GM12864 (cell line): Measurements from ENCODE around the gene ASS1.

Source experiments
- DNase-seq: peaks from one replicate; pipeline ENCODE4 v3.0.0-alpha.2; 2011; ENCODE audit warnings: low read depth
- H3K4me3 ChIP-seq: 2 replicates; pipeline ENCODE4 v1.5.1; 2011; ENCODE audit warnings: mild to moderate bottlenecking, low read depth, low read length, control low read depth
- CTCF ChIP-seq: IDR thresholded peaks from 2 replicates; pipeline ENCODE4 v1.5.1; 2011; ENCODE audit warnings: low read depth, mild to moderate bottlenecking, moderate library complexity, low read length, control low read depth, inconsistent platforms; ENCODE audit errors: missing control alignments

ASS1 gene

GRCh38 chr9:130409246-130409645 is 35.5 kb upstream of the ASS1 start:
- no peak for TF ChIP-seq CTCF
- no peak overlapping the region for H3K4me3 ChIP-seq
- no peak for DNase-seq

GRCh38 chr9:130410443-130410842 is 34.3 kb upstream of the ASS1 start:
- TF ChIP-seq CTCF: no peak
- no peak overlapping the region for H3K4me3 ChIP-seq
- no peak for DNase-seq

GRCh38 chr9:130411566-130411915 is 33.2 kb upstream of the ASS1 start:
- DNase-seq: no peak
- no peak for TF ChIP-seq CTCF
- no peak overlapping the region for H3K4me3 ChIP-seq

DNA sequence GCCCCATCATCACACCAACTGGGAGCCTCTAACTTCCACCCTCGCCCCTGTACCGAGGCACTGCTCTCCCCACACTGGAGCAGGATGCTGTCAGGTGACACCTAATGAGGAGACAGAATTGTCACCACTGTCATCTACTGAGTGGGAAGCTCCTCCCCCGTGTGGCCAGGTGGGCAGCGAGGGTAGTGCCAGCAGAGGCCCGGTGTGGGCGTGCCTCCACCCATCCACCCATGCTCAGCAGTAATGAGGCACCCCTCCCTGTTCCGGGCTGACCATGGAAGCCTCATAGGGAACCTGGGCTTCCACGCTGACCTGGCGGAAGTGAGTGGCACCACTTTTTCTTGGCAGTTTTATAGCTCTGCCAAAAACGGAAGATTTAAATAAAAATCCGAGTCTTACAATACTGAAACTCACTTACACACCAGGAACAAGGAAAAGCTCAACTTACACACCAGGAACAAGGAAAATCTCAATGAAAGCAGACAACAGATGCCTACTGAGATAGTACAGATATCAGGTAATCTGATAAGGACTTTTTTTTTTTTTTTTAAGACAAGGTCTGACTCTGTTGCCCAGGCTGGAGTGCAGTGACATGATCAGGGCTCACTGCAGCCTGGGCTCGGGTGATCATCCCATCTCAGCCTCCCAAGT is 30.6 kb upstream of the ASS1 start:
- H3K4me3 ChIP-seq: no peak overlapping the region
- TF ChIP-seq CTCF: no peak
- no peak for DNase-seq

- DNase-seq: no peak
- TF ChIP-seq CTCF: no peak
- no peak overlapping the region for H3K4me3 ChIP-seq
Measured at GRCh38 chr9:130414910-130415746, 29.6 kb upstream of the ASS1 start.

DNA sequence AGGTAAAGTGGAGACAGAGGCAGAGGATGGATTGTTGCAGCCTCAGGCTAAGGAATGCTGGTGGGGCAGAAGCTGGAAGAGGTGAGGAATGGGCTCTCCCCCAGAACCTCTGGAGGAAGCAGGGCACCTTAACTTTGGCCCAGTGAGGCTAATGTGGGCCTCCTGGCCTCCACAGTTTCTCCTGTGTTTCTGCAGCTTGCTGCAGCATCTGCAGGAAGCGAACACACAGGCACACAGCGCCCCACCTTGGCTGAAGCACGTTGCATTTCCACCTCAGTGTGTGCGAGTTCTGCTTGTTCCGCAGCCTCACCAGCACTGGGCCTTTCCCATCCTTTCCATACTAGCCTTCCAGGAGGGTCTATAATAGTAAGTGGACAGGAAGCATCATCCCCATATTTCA is 27.2 kb upstream of the ASS1 start:
- no peak for DNase-seq
- peak; percentile 41 for TF ChIP-seq CTCF
- H3K4me3 ChIP-seq: no peak overlapping the region
